Neuronal stem cell (in vitro differentiated cells): ENCODE data around the gene MPHOSPH6.

Experiments used
- DNase-seq: peaks from one replicate; pipeline ENCODE4 v3.0.0-alpha.2; 2013; ENCODE audit warnings: low spot score
- H2AFZ ChIP-seq: one replicate; pipeline ENCODE4 v1.6.1; 2013; ENCODE audit warnings: mild to moderate bottlenecking, low read length, inconsistent platforms
- H2AK5ac ChIP-seq: 2 replicates; pipeline ENCODE4 v1.6.1; 2013; ENCODE audit warnings: low read depth, mild to moderate bottlenecking, inconsistent platforms, low read length, moderate library complexity, mixed read lengths
- H2BK120ac ChIP-seq: 2 replicates; pipeline ENCODE4 v1.6.1; 2013; ENCODE audit warnings: low read depth, mild to moderate bottlenecking, inconsistent platforms, low read length, moderate library complexity, mixed read lengths
- H2BK12ac ChIP-seq: one replicate; pipeline ENCODE4 v1.6.1; 2013; ENCODE audit warnings: low read length, inconsistent platforms
- H2BK15ac ChIP-seq: 2 replicates; pipeline ENCODE4 v1.6.1; 2013; ENCODE audit warnings: mild to moderate bottlenecking, low read length, inconsistent platforms, mixed read lengths
- H2BK5ac ChIP-seq: one replicate; pipeline ENCODE4 v1.6.1; 2013; ENCODE audit warnings: inconsistent platforms, mild to moderate bottlenecking, low read length, moderate library complexity
- H3K14ac ChIP-seq: one replicate; pipeline ENCODE4 v1.6.1; 2013; ENCODE audit warnings: low read length, inconsistent platforms
- H3K18ac ChIP-seq: 2 replicates; pipeline ENCODE4 v1.6.1; 2013; ENCODE audit warnings: low read length, inconsistent platforms
- H3K23ac ChIP-seq: 2 replicates; pipeline ENCODE4 v1.6.1; 2013; ENCODE audit warnings: low read depth, mild to moderate bottlenecking, mixed read lengths, low read length, inconsistent platforms; ENCODE audit not compliant: poor library complexity
- H3K27ac ChIP-seq: replicated peaks from 3 replicates; pipeline ENCODE4 v1.5.1; 2013; ENCODE audit warnings: low read length, inconsistent platforms
- H3K27me3 ChIP-seq, 3 experiments: 2 replicates each; pipeline ENCODE4 v1.6.1; 2013; ENCODE audit warnings: low read length in 3 of 3, mild to moderate bottlenecking in 2 of 3, inconsistent platforms in 1 of 3, low read depth in 1 of 3, mixed read lengths in 1 of 3, moderate library complexity in 1 of 3; ENCODE audit not compliant: control insufficient read depth in 3 of 3, insufficient read depth in 3 of 3
- H3K36me3 ChIP-seq, 2 donors: replicated peaks in 1 of 2; 2 replicates each; pipeline ENCODE4 v1.6.1; 2013; ENCODE audit warnings: low read length in 2 of 2; ENCODE audit not compliant: control insufficient read depth in 2 of 2, insufficient read depth in 2 of 2
- H3K4ac ChIP-seq: 2 replicates; pipeline ENCODE4 v1.6.1; 2013; ENCODE audit warnings: inconsistent platforms, mild to moderate bottlenecking, low read length, moderate library complexity
- H3K4me1 ChIP-seq, 2 donors: 1 replicate in 1 of 2; 2 replicates in 1 of 2; pipeline ENCODE4 v1.6.1; 2013; ENCODE audit warnings: low read length in 2 of 2, low read depth in 1 of 2; ENCODE audit not compliant: control insufficient read depth in 2 of 2, insufficient read depth in 1 of 2
- H3K4me2 ChIP-seq: one replicate; pipeline ENCODE4 v1.6.1; 2013; ENCODE audit warnings: mild to moderate bottlenecking, low read length, inconsistent platforms; ENCODE audit not compliant: insufficient read depth, poor library complexity, severe bottlenecking
- H3K4me3 ChIP-seq, 2 donors: 2 replicates each; pipeline ENCODE4 v1.5.1; 2013; ENCODE audit warnings: low read length in 2 of 2, mild to moderate bottlenecking in 2 of 2, inconsistent platforms in 1 of 2, moderate library complexity in 1 of 2
- H3K79me1 ChIP-seq: one replicate; pipeline ENCODE4 v1.6.1; 2013; ENCODE audit warnings: low read depth, mild to moderate bottlenecking, inconsistent platforms, low read length, moderate library complexity
- H3K9ac ChIP-seq: one replicate; pipeline ENCODE4 v1.6.1; 2013; ENCODE audit warnings: mild to moderate bottlenecking, low read depth, low read length, inconsistent platforms; ENCODE audit not compliant: poor library complexity
- H3K9me3 ChIP-seq, 2 donors: replicated peaks in 1 of 2; 2 replicates each; pipeline versions ENCODE3 to v1.6.1; 2013; ENCODE audit warnings: low read length in 2 of 2, mild to moderate bottlenecking in 2 of 2, inconsistent platforms in 1 of 2, low read depth in 1 of 2, mixed read lengths in 1 of 2, moderate library complexity in 1 of 2; ENCODE audit not compliant: control insufficient read depth in 2 of 2, insufficient read depth in 1 of 2
- H4K8ac ChIP-seq: one replicate; pipeline ENCODE4 v1.6.1; 2013; ENCODE audit warnings: low read depth, mild to moderate bottlenecking, inconsistent platforms, low read length, moderate library complexity
- H4K91ac ChIP-seq: one replicate; pipeline ENCODE4 v1.6.1; 2013; ENCODE audit warnings: low read length, low read depth, mild to moderate bottlenecking, inconsistent platforms; ENCODE audit not compliant: poor library complexity
- WGBS, 2 donors: extraction: QIAGEN DNeasy Blood & Tissue Kit; methylation state at CpG; one replicate each; pipeline ENCODE4 v1.1.7; 2013; ENCODE audit warnings: missing lambda C conversion rate in 2 of 2, mixed read lengths in 1 of 2; ENCODE audit not compliant: insufficient read length in 2 of 2, insufficient replicate concordance in 1 of 2; ENCODE audit errors: extremely low coverage in 2 of 2; 5-methylcytosine and 5-hydroxymethylcytosine counted together

MPHOSPH6 gene

DNA sequence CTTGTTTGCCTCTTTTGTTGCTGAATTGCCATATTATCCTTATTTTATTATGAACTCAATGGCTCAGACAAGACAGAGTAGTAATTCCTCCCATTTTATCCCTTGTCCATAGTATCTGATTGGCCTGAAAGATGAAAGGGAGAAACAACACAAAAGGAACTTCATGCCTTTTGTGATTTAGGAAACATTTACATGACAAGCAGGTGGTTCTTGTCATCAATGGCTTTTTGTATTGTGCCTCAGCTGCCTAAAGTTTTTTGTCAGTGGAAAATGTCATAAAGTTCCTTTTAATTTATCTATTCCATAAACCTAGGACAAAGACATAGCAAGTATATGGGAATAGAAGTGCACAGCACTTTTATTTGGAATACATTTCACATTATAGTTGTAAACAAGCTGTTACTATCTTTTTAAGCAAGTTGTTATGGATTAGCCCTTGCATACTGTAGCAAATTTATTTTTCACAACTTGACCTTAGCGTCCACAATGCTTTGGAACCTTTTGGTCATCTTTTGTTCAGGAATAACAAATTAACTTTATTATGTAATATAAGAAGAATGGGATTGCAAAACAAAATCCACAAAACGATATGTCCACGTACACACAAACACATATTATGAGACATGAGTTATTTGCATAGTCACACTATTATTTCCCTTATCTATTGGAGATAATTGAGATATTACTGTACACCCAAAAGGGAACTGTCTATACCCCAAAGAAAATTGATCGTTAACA is 12.4 kb upstream of the MPHOSPH6 start:
- Histone ChIP-seq H4K91ac (no peak overlapping the region), H3K4ac (no peak overlapping the region), H2BK5ac (no peak overlapping the region), H3K36me3 (no peaks in the 10 kb centered on the region), H2AFZ (no peak overlapping the region), H3K23ac (no peak overlapping the region), H3K79me1 (no peaks in the 10 kb centered on the region), H3K9ac (no peak overlapping the region), H3K4me1 (no peaks in the 10 kb centered on the region), H4K8ac (no peak overlapping the region), H3K27ac (no peak overlapping the region), H2AK5ac (no peak overlapping the region), H3K14ac (no peak overlapping the region), H3K9me3 (no peaks in the 10 kb centered on the region), H2BK12ac (no peak overlapping the region), H3K18ac (no peak overlapping the region), H2BK120ac (no peak overlapping the region), H3K4me3 (no peak overlapping the region), H2BK15ac (no peak overlapping the region), H3K27me3 (peaks cover 0 to 14% (median 0%) of the 10 kb centered on the region in 3 experiments), H3K4me2 (no peak overlapping the region)
- DNase-seq = no peak
- no CpG with 5 or more reads among the region's 4 CpGs for WGBS, 2 donors

DNA sequence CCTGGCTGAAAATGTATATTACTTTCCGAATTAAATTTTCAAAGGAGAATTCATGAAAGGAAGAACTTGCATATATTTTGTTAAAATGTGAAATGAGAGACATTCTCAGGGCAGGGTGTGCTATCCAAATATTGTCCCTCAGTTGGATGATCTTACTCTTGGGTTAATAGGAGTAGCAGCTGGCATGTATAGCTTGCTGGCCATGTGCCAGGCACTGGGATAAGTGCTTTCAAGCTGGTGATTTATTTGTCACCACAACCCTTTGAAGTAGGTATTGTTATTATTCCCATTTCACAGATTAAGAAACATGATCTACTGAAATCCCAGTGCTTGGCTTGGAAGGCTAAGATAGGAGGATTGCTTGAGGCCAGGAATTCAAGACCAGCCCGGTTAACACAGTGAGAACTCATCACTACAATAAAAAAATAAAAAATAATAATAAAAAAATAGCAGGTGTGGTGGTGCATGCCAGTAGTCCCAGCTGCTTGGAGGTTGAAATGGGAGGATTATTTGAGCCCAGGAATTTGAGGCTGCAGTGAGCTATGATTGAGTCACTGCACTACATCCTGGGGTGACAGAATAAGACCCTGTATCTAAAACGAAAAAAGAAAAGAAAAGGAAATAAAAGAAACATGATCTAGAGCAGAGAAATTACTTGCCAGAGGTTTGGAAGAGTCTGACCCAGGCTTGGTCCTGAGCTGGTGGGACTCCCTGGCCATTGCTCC is 11.6 kb upstream of the MPHOSPH6 start:
- Histone ChIP-seq H2AK5ac (no peak overlapping the region), H3K4me1 (no peaks in the 10 kb centered on the region), H2BK120ac (no peak overlapping the region), H3K9me3 (no peaks in the 10 kb centered on the region), H3K36me3 (no peaks in the 10 kb centered on the region), H3K27me3 (peaks cover 0 to 15% (median 0%) of the 10 kb centered on the region in 3 experiments), H3K9ac (no peak overlapping the region), H3K23ac (no peak overlapping the region), H3K4ac (no peak overlapping the region), H4K91ac (no peak overlapping the region), H2BK15ac (no peak overlapping the region), H2BK5ac (no peak overlapping the region), H3K4me3 (no peak overlapping the region), H3K79me1 (no peaks in the 10 kb centered on the region), H3K4me2 (no peak overlapping the region), H2AFZ (no peak overlapping the region), H3K18ac (no peak overlapping the region), H2BK12ac (no peak overlapping the region), H4K8ac (no peak overlapping the region), H3K14ac (no peak overlapping the region), H3K27ac (no peak overlapping the region)
- DNase-seq = no peak
- WGBS, 2 donors = no CpG with 5 or more reads among the region's 3 CpGs

DNA sequence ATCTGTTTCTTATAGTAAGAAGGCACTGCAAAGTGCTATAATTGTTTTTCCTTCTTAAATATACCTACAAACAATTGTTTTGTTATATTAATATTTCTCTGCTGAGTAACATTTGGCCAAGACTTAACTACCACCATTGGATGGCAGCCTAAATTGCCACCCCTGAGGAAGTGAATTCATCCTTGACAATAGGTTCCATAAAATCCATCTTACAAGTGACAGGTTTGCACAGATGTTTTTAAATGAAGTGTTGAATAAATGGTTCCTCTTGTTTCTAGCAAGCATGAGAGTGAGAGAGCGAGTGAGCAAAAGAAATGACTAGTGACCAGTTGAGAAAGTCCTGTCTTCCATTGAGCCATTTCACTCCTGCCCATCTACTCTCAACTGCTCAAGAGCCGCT is 8.3 kb upstream of the MPHOSPH6 start:
- Histone ChIP-seq H3K4me2 (no peak overlapping the region), H3K79me1 (no peaks in the 10 kb centered on the region), H2BK15ac (no peak overlapping the region), H4K8ac (no peak overlapping the region), H3K9ac (no peak overlapping the region), H3K23ac (no peak overlapping the region), H2AK5ac (no peak overlapping the region), H2AFZ (no peak overlapping the region), H2BK12ac (no peak overlapping the region), H4K91ac (no peak overlapping the region), H3K36me3 (no peaks in the 10 kb centered on the region), H3K4ac (no peak overlapping the region), H3K27me3 (peaks cover 0 to 38% (median 0%) of the 10 kb centered on the region in 3 experiments), H3K4me1 (no peaks in the 10 kb centered on the region), H3K27ac (no peak overlapping the region), H3K9me3 (no peaks in the 10 kb centered on the region), H2BK5ac (no peak overlapping the region), H3K18ac (no peak overlapping the region), H3K4me3 (no peak overlapping the region), H3K14ac (no peak overlapping the region), H2BK120ac (no peak overlapping the region)
- no peak for DNase-seq
- WGBS, 2 donors = no CpG with 5 or more reads among the region's 2 CpGs

DNA sequence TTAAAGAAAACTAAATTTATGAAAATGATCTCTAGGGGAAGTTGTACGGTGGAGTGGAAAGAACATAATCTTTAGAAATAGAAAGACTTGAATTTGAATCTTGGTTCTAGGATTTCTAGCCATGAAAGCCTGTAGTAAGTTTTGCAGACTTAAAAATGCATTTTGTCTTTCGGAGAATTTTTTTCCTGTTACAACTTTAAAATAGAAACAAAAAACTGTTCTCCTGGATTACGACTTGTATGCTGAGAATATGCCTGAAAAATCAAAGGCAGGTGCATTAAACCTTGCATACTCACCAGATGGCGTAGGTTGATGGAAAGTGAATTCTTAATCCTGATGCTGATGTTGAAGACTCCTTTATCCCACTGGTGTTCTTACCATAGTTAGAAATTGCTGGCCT is 7.5 kb upstream of the MPHOSPH6 start:
- H2AFZ ChIP-seq = no peak overlapping the region
- no peak overlapping the region for H2BK12ac ChIP-seq
- no peak overlapping the region for H2BK5ac ChIP-seq
- H3K27me3 ChIP-seq = peaks cover 0 to 38% (median 0%) of the 10 kb centered on the region in 3 experiments
- WGBS, 2 donors = no CpG with 5 or more reads among the region's 4 CpGs
- H4K8ac ChIP-seq = no peak overlapping the region
- H3K23ac ChIP-seq = no peak overlapping the region
- no peak overlapping the region for H3K27ac ChIP-seq
- H3K14ac ChIP-seq = no peak overlapping the region
- H3K9me3 ChIP-seq = no peaks in the 10 kb centered on the region
- no peaks in the 10 kb centered on the region for H3K79me1 ChIP-seq
- no peak overlapping the region for H2BK15ac ChIP-seq
- H3K4me3 ChIP-seq = no peak overlapping the region
- no peak overlapping the region for H3K4me2 ChIP-seq
- no peak overlapping the region for H2BK120ac ChIP-seq
- H3K9ac ChIP-seq = no peak overlapping the region
- H3K18ac ChIP-seq = no peak overlapping the region
- H4K91ac ChIP-seq = no peak overlapping the region
- DNase-seq = no peak
- H3K4ac ChIP-seq = no peak overlapping the region
- no peaks in the 10 kb centered on the region for H3K4me1 ChIP-seq
- no peak overlapping the region for H2AK5ac ChIP-seq
- H3K36me3 ChIP-seq = no peaks in the 10 kb centered on the region
